SJSA1 (cell line): ENCODE data around the gene RUBCN. TPM values are rescaled to one million over a fixed set of nuclear protein-coding genes. Genes with fewer than 3 reads are reported as not detected.
"Not testable (repeated sequence)": the region's sequence is repeated elsewhere in the genome, so short reads cannot be mapped to it uniquely, and the experiment has no call there.

ENCODE experiments used
- DNase-seq, 2 experiments: peaks; one replicate each; pipeline ENCODE4 v3.0.0-alpha.2; 2015 to 2020; ENCODE audit warnings: low spot score in 2 of 2, low read depth in 1 of 2
- H3K27ac ChIP-seq: fragments of 250-450 bp; sonication (Bioruptor Pico); 2 replicates; pipeline ENCODE4 v1.5.1; 2020; ENCODE audit warnings: mild to moderate bottlenecking, moderate library complexity
- H3K27me3 ChIP-seq: fragments of 250-450 bp; sonication (Bioruptor Pico); replicated peaks from 2 replicates; pipeline ENCODE4 v1.5.1; 2020; ENCODE audit warnings: mild to moderate bottlenecking, moderate library complexity
- H3K36me3 ChIP-seq: fragments of 250-450 bp; sonication (Bioruptor Pico); 2 replicates; pipeline ENCODE4 v1.5.1; 2020; ENCODE audit warnings: mild to moderate bottlenecking
- H3K4me1 ChIP-seq: fragments of 250-450 bp; sonication (Bioruptor Pico); replicated peaks from 2 replicates; pipeline ENCODE4 v1.6.1; 2021; ENCODE audit warnings: mild to moderate bottlenecking
- H3K4me3 ChIP-seq: fragments of 250-450 bp; sonication (Bioruptor Pico); 2 replicates; pipeline ENCODE4 v1.5.1; 2020; ENCODE audit warnings: mild to moderate bottlenecking
- H3K9me3 ChIP-seq: fragments of 250-450 bp; sonication (Bioruptor Pico); replicated peaks from 2 replicates; pipeline ENCODE4 v1.5.1; 2020; ENCODE audit warnings: mild to moderate bottlenecking
- total RNA-seq: library from RNA; depleted of rRNA; stranded (reverse); fragments of >200 nt; shearing (Covaris generic); gene quantifications from 2 replicates; pipeline ENCODE4 v1.2.3, GENCODE V29; 2014

Gene RUBCN
- total RNA-seq, 1 experiment from 2014 or later, result 10.4 TPM

- H3K27me3 ChIP-seq, H3K9me3 ChIP-seq, H3K4me1 ChIP-seq, H3K4me3 ChIP-seq, H3K27ac ChIP-seq, H3K36me3 ChIP-seq: not testable (repeated sequence)
- DNase-seq, result peak in 1 of 2 experiments; percentile 42
Measured at GRCh38 chr3:197654090-197654997, 82.4 kb downstream of the RUBCN start.

GRCh38 chr3:197652860-197653259 is 83.8 kb downstream of the RUBCN start:
- not testable (repeated sequence) for H3K4me3 ChIP-seq, H3K4me1 ChIP-seq, H3K9me3 ChIP-seq, H3K27ac ChIP-seq, DNase-seq, H3K27me3 ChIP-seq, H3K36me3 ChIP-seq

GRCh38 chr3:197647649-197648048 is 89.1 kb downstream of the RUBCN start:
- H3K4me3 ChIP-seq, H3K36me3 ChIP-seq, H3K27ac ChIP-seq, H3K9me3 ChIP-seq, H3K27me3 ChIP-seq, H3K4me1 ChIP-seq: not testable (repeated sequence)
- peak in 1 of 2 experiments; percentile 35 for DNase-seq

- not testable (repeated sequence) for H3K27me3 ChIP-seq, H3K4me3 ChIP-seq, H3K9me3 ChIP-seq, H3K27ac ChIP-seq, DNase-seq, H3K36me3 ChIP-seq, H3K4me1 ChIP-seq
Measured at GRCh38 chr3:197647191-197647590, 89.5 kb downstream of the RUBCN start.

GRCh38 chr3:197646294-197646693 is 90.4 kb downstream of the RUBCN start:
- H3K27me3 ChIP-seq, H3K4me1 ChIP-seq, H3K9me3 ChIP-seq, H3K36me3 ChIP-seq, DNase-seq, H3K4me3 ChIP-seq, H3K27ac ChIP-seq: not testable (repeated sequence)

GRCh38 chr3:197637556-197637955 is 99.1 kb downstream of the RUBCN start:
- H3K36me3 ChIP-seq, H3K4me1 ChIP-seq, H3K27me3 ChIP-seq, H3K4me3 ChIP-seq, H3K9me3 ChIP-seq, H3K27ac ChIP-seq, DNase-seq: not testable (repeated sequence)

GRCh38 chr3:197631989-197632388 is 104.7 kb downstream of the RUBCN start:
- H3K4me1 ChIP-seq, H3K4me3 ChIP-seq, H3K9me3 ChIP-seq, H3K27me3 ChIP-seq, DNase-seq, H3K36me3 ChIP-seq, H3K27ac ChIP-seq: not testable (repeated sequence)

- H3K36me3 ChIP-seq, H3K9me3 ChIP-seq, H3K27ac ChIP-seq, DNase-seq, H3K27me3 ChIP-seq, H3K4me1 ChIP-seq, H3K4me3 ChIP-seq: not testable (repeated sequence)
Measured at GRCh38 chr3:197630766-197631165, 105.9 kb downstream of the RUBCN start.

- not testable (repeated sequence) for H3K27ac ChIP-seq, H3K27me3 ChIP-seq, DNase-seq, H3K9me3 ChIP-seq, H3K4me1 ChIP-seq, H3K36me3 ChIP-seq, H3K4me3 ChIP-seq
Measured at GRCh38 chr3:197629286-197629685, 107.4 kb downstream of the RUBCN start.

GRCh38 chr3:197627772-197628523 is 108.8 kb downstream of the RUBCN start:
- not testable (repeated sequence) for H3K9me3 ChIP-seq, H3K4me1 ChIP-seq, H3K27ac ChIP-seq, H3K36me3 ChIP-seq, H3K27me3 ChIP-seq
- H3K4me3 ChIP-seq, result peak overlapping the region; percentile 45
- DNase-seq, result peak; percentile 56 to 63

GRCh38 chr3:197627158-197627771 is 109.4 kb downstream of the RUBCN start:
- peak overlapping the region; percentile 45 for H3K4me3 ChIP-seq
- not testable (repeated sequence) for DNase-seq, H3K27me3 ChIP-seq, H3K27ac ChIP-seq, H3K36me3 ChIP-seq, H3K9me3 ChIP-seq, H3K4me1 ChIP-seq

- H3K4me1 ChIP-seq, H3K36me3 ChIP-seq, DNase-seq, H3K27ac ChIP-seq, H3K9me3 ChIP-seq, H3K27me3 ChIP-seq: not testable (repeated sequence)
- H3K4me3 ChIP-seq, result peak overlapping the region; percentile 14; the same call in 1 of the 2 replicates
Measured at GRCh38 chr3:197626404-197627157, 110.1 kb downstream of the RUBCN start.

- not testable (repeated sequence) for H3K27ac ChIP-seq, H3K36me3 ChIP-seq, H3K4me1 ChIP-seq, H3K27me3 ChIP-seq, H3K9me3 ChIP-seq, DNase-seq, H3K4me3 ChIP-seq
Measured at GRCh38 chr3:197621478-197621877, 115.2 kb downstream of the RUBCN start.
